NCI-H146 treated with DMSO at 0.1 percent for 48 hours (cell line): ENCODE results near the gene HDHD2.
"Not testable (repeated sequence)": the region's sequence is repeated elsewhere in the genome, so short reads cannot be mapped to it uniquely, and the experiment has no call there.

ENCODE experiments used
- DNase-seq: peaks from one replicate; lab custom pipeline; 2025; ENCODE audit not compliant: unreplicated experiment; lab: John Stamatoyannopoulos, UW

The HDHD2 gene, protein sequence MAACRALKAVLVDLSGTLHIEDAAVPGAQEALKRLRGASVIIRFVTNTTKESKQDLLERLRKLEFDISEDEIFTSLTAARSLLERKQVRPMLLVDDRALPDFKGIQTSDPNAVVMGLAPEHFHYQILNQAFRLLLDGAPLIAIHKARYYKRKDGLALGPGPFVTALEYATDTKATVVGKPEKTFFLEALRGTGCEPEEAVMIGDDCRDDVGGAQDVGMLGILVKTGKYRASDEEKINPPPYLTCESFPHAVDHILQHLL

DNA sequence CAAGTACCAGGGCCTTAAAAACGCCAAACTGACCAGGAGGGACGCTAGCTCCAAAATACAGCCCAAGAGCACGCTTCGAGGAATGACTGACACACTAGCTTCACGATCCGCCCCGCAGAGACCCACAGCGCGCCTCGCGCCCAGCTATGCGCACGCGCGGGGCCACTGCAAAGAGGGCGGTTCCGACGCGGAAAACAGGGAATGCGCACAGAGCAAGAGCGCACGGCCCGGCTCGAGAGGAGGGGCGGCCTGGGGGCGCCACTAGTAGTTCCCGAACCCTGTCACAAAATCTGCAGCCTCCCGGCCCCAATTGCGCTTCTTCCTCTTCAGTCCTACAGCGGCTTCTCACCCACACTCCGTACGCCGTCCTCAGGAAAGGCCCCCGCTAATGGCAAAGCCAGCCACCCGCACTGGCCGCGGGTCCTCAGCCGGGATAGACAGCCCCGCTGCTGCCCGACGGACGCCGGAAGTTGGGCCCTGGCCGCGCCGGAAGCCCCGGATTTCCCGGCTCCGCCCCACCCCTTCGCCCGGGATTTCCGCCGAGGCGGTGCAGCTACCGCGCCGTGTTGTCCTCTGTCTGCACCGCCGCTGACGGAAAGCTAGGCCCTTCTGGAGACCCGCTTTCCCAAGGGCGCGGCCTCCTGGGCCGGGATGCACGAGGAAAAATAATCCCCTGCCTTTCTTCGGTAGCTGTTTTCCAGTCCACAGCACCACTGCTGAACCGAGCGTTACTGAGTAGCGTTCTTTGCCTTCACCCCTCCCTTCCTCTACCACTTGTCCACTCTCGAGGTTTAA is at the start of gene HDHD2:
Gene HDHD2, minus strand, starts transcription at position 472 of the 795 bp plus-strand sequence. CDS start 14,061 bp downstream, outside the sequence.
- peak; percentile 92 for DNase-seq

DNA sequence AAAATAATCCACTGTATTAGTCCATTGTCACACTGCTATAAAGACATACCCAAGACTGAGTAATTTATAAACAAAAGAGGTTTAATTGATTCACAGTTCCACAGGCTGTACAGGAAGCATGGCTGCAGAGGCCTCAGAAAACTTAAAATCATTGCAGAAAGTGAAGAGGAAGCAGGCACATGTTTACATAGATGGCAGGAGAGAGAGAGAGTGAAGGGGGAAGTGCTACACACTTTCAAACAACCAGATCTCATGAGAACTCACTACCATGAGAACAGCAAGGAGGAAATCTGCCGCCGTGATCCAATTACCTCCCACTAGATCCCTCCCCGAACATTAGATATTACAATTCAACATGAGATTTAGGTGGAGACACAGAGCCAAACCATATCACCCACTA is 45.7 kb upstream of the HDHD2 start:
- DNase-seq, result not testable (repeated sequence)

DNA sequence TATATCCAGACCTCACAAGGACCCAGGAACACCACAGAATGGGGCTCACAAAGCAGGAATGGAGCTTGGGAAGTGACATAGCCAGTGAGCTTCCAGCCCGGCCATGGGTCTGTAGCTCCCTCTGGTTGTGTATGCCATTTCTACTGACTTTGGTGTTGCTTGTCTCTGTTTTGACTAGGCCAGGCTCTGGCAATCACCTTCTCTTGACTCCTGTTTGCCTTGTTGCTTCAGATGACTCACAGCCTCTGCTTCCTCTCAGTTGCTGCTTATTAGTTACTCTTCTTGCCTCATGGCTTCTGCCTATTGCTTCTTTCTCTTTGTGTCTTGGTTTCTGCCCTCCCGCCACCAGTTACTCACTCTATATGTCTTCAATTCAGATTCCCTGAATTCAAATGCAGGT is 41.7 kb upstream of the HDHD2 start:
- no peak for DNase-seq

DNA sequence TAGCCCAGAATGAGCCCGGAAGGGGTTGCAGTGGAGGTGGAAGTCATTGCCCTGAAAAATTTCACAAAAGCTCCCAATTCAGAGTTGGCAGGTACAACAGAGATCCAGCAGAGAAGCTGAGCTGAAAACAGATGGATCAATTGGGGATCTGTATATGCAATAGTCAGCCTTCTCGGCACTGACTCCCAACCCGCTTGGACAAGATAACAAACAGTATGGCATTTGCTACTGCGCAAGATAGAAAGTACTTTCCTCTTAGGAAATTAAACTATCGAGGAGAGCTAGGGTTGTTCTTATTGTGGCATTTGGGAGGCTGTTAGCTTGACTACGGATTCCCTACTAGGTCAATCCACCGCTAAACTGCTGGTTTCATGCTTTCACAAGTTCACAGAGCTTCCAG is 37.4 kb upstream of the HDHD2 start:
- no peak for DNase-seq

DNA sequence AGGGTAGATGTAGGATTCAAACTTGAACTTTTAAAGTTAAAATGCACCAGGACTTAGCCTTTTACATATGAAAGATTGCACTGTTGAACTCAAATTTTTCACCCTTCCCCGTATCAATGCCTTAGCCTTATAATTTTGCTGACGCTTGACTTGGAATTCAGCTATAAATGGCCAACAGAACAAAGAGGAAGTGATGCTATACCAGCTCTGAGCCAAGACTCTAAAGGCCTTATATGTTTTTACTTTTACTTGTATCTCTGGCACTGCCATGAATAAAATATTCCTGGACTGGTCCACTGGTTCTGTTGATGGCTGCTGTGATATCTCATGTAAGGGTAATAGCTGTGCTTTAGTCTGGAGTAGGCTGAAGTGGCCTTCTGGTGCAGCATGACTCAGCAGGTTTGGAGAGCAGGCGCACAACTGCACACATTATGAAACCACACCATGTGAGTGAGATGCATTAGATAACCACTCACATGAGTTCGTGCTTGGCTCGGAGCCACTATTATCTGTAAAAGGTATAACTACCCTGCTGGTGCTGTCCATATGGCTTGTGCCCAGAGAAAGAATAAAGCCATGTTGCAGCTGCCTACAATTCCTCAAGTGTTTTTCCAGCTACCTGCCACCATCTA is 34.2 kb upstream of the HDHD2 start:
- no peak for DNase-seq

DNA sequence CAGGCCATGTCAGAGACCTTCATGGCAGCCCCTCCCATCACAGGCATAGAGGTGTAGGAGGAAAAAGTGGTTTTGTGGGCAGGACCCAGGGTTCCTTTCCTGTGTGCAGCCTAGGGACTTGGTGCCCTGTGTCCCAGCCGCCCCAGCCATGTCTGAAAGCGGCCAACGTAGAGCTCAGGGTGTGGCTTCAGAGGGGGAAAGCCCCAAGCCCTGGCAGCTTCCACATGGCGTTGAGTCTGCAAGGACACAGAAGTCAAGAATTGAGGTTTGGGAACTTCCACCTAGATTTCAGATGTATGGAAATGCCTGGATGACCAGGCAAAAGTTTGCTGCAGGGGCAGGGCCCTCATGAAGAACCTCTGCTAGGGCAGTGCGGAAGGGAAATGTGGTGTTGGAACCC is 31.9 kb upstream of the HDHD2 start:
- not testable (repeated sequence) for DNase-seq

DNA sequence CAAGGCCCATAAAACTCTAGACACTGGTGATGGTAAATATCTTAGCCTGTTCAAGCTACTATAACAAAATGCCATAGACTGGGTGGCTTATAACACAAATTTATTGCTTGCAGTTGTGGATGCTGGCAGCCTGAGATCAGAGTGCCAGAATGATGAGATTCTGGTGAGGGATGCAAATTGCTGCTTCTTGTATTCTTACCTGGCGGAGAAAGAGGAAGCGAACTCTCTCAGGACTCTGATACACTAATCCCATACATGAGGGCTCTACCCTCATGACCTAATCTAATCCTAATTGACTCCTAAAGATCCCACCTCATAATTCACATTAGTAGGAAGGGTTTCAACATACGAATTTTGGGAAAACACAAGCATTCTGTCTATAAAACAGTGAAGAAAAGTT is 30.5 kb upstream of the HDHD2 start:
- no peak for DNase-seq

DNA sequence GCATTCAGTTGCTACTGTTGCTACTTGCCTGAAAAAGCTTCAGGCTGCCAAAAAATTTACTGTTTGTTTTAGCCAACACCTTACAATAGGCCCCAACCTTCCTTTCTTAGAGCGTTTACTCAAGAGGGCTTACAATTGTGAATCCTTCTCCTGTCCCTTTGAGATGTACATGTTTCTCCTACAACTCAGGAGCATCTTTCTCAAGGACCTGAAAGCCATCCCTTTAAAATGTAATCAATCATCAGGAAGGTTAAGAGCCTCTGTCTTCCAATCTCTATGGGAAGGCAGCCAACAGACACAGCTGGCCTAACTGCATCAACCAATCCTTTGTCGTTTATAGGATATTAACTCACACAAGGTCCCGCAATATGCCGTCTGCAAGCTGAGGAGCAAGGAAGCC is 29.2 kb upstream of the HDHD2 start:
- DNase-seq, result no peak

DNA sequence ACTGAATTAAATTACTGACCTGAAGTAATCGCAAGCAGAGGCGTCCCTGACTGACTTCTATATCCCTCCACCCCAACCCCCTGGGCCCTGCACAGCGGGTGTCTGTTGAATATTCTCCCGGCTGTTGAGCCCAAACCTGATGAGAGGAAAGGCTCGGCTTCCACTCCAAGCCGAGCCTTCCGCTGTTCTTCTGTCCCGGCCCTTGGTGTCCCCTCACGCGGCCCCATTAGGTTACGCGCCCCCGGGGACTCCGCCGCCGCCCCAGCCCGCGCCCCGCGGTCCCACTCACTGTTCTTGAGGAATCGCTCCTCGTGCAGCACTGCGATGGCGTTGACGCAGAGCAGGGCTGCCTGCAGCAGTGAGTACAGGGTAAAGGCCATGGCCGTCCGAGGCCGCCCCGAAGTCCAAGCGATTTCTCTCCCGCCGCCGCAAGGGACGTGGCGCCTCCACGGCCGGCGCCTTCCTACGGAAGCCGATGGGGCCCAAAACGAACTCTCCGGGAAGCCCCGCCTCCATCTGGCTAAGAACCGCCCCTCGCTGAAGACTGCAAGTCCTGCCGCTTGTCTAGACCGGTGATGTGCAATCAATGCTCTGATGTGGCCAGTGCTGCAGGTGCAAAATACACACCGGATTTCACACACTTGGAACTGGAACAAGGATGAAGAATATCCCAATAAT is 25.7 kb upstream of the HDHD2 start, which contains the start of gene IER3IP1:
Gene IER3IP1, minus strand, starts transcription at position 467 of the 678 bp plus-strand sequence. Its CDS starts 87 bp downstream, at position 380.
- peak; percentile 97 for DNase-seq

DNA sequence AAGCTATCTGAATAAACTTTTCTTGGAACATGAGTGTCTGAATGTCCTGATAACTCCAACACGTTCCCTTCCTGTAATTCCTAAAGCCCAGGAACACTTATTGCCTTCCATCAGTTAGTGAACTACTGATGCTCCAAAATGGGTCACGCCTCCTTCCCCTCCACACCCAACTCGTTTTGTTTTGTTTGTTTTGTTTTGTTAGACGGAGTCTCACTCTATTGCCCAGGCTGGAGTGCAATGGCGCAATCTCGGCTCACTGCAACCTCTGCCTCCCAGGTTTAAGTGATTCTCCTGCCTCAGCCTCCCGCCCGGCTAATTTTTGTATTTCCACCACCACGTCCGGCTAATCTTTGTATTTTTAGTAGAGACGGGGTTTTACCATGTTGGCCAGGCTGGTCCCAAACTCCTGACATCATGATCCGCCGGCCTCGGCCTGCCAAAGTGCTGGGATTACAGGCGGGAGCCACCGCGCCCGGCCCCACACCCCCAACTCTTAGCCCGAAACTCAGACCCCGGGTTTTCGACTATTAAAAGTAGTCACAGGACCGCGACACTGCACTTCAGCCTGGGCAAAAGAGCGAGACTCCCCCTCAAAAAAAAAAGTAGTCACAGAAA is 25.1 kb upstream of the HDHD2 start:
- DNase-seq, result peak; percentile 13

DNA sequence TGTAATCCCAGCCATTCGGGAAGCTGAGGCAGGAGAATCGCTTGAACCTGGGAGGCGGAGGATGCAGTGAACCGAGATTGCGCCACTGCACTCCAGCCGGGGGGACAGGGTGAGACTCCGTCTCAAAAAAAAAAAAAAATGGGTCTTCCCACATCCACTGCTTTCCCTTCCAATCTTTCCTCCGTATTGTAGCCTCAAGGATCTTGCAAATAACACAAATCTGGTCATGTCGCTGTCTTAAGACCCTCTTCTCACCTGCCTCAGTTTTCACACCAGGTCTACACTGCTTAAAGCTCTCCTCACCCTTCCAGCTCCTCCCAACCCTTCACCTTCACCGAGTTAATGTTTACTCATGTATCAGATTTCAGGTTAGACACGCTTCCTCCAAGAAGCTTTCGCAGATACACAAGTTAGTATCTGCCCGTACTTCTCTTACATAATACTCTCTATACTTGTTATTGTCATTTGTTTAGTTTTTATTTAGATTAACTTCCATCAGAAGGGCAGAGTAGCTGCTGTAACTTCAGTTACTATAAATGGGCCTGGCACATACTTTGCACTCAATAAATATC is 24.3 kb upstream of the HDHD2 start:
- no peak for DNase-seq

DNA sequence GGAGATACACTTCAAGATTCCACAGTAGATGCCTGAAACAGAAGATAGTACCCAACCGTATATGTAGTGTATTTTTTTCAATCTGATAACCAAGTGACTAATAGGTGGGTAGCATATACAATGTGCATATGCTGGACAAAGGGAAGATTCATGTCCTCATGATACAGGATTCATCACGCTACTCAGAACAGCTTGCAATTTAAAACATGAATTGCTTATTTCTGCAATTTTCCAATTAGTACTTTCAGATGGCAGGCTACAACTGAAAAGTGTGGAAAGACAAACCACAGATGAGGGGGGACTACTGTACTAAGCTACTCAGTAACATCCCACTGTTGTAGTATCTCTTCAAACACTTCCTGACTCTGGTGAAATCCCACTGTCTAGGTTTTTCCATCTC is 22.2 kb upstream of the HDHD2 start:
- DNase-seq, result no peak

DNA sequence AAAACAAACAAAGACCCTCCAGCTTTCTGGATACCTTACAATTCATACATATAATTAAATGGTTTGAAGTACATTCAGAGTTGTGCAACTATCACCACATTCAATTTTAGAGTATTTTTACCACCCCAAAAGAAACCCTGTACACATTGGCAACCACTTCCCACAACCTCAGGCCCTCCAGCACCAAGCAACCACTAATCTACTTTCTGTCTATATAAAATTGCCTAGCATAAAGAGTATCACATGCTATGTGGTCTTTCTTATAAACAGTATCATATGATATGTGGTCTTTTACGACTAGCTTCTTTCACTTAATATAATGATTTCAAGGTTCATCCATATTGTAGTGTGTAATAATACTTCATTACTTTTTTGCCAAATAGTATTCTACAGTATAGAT is 18.6 kb upstream of the HDHD2 start:
- DNase-seq, result no peak

DNA sequence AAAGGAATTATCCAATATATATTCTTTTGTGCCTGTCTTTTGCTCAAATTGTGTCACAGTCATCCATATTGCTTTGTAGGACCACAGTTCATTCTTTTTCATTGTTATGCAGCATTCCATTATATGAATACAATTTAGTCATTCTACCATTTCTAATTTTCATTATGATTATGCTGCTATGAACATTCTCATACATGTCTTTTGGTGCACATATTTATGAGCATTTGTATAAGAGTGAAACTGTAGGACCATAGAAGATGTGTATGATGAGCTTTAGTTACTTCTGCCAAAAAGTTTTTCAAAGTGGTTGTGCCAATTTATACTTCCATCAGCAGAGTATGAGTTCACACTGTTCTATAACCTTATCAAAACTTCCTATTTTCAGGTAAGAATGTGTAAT is 18.2 kb upstream of the HDHD2 start:
- DNase-seq, result no peak

DNA sequence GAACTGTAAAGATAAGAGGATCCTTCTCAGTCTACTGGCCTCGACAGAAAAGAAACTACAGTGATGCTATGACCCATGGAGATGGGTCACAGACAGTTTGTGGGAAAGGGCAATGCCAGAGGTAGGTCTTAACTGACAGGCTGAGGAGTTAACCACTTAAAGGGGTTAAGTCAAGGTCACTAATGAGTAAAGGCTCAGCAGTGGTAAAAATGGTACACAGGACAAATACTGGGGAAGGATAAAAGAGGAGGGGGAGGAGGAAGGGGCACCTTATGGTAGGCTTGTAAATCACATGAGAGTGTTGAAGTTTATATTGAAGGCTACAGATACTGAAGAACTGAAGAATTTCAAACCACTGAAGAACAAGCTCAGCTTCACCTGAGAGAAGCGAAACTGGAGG is 16.0 kb upstream of the HDHD2 start:
- DNase-seq, result no peak

DNA sequence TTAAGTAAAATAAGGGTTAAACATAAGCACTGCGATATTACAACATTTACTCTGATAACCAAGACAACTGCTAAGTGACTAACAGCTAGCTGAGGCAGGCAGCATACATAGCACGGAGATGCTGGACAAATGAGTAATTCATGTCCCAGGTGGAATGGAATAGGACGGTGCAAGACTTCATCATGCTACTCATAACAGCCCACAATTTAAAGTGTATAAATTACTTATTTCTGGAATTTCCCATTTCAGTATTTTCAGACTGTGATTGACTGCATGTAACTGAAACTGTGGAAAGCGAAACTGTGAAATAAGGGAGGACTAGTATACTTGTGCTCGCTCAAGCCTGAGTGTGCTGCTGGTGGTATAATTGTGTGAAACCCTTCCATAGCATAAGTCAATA is 12.9 kb upstream of the HDHD2 start:
- DNase-seq, result no peak

DNA sequence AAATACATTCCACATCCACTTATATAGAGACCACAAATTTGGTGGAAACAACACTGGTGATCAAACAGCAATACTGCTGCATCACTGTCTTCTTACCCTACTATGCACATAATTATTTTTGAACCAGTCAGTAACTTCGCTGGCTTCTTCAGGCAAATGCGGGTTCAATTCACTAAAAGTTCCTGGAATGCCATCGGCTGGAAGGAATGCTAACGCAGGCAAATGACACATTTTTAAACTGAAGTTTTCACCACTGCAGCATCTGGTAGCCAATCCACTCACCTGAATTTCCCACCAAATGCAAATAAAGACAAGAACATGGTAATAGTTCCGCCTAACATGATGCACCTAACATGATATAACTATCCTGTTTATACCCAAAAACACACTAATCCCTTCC is 10.0 kb upstream of the HDHD2 start:
- no peak for DNase-seq

DNA sequence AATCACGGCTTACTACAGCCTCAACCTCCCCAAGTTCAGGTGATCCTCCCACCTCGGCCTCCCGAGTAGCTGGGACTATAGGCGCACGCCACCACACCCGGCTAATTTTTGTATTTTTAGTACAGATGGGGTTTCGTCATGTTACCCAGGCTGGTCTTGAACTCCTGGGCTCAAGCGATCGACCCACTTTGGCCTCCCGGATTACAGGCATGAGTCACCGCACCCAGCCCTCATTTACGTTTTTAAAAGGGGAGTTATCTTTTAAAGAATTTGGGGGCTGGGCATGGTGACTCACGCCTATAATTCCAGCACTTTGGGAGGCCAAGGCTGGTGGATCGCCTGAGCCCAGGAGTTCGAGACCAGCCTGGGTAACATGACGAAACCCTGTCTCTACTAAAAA is 8.1 kb upstream of the HDHD2 start:
- DNase-seq, result not testable (repeated sequence)

DNA sequence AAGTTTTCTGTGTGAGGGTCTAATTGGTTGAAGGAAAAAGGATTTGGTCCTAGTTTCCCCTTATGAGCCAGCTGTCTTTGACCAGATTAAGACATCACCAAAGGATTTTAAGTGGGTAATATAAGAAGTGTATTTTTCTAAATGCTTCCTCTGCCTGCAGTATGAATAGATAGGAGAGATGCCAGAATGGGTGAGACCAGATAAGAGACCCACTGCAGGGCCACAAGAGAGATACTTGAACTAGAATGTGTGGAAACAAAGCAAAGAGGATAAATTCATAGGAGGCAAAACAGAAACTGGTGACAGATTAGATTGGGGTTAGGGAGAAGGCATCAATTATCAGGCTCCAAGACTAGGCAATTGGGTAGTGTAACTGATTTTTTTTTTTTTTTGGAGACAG is 1.1 kb upstream of the HDHD2 start:
- no peak for DNase-seq

DNA sequence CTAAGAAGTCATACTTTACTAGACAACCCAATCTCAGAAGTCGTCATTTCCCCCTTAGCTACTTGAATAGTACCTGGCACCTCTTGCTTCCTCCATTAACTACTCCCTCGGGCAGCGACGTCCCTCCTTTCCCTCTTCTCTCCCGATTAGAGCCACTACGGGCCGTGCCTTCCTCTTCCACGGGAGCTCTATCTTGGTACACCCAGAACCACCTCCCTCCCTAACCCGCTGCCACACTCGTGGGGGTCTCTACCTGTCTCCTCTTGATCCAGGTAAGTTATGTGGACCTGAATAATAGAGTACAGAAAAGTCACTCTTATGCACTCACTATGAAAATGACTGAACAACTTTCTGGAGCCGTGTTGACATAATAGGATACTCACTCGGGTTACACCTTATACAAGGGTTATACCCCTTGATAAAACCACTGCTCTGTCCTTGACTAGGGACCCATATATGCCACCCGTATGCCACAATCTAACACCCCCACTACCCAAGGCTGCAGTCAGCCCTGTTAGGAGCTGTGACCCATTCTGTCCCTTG is 595 bp upstream of the HDHD2 start:
- DNase-seq, result peak; percentile 62
